GM21423 (cell line): Measurements from ENCODE around the gene GLRX3.
"Not testable (repeated sequence)": the region's sequence is repeated elsewhere in the genome, so short reads cannot be mapped to it uniquely, and the experiment has no call there.

Experiments used
- ATAC-seq: cut with Tn5 transposase; IDR thresholded peaks from one replicate; pipeline ENCODE4 v1.9.1; 2021; ENCODE audit warnings: mild to moderate bottlenecking, moderate library complexity; ENCODE audit not compliant: unreplicated experiment

GLRX3 gene

GRCh38 chr10:130188195-130189175 lies 52.3 kb downstream of the GLRX3 start:
- ATAC-seq, result no peak

- no peak for ATAC-seq
These were observed 53.4 kb downstream of the GLRX3 start for GRCh38 chr10:130189608-130190054.

- ATAC-seq, result peak; percentile 90
These were observed 54.0 kb downstream of the GLRX3 start for GRCh38 chr10:130190055-130190736.

GRCh38 chr10:130190737-130191115 lies 54.5 kb downstream of the GLRX3 start:
- no peak for ATAC-seq

- ATAC-seq, result no peak
These were observed 55.2 kb downstream of the GLRX3 start for GRCh38 chr10:130191380-130191779.

GRCh38 chr10:130192276-130192848 lies 56.2 kb downstream of the GLRX3 start:
- ATAC-seq, result no peak

GRCh38 chr10:130193033-130193432 lies 56.8 kb downstream of the GLRX3 start:
- no peak for ATAC-seq

- no peak for ATAC-seq
These were observed 57.5 kb downstream of the GLRX3 start for GRCh38 chr10:130193493-130194193.

GRCh38 chr10:130194194-130194990 lies 58.2 kb downstream of the GLRX3 start:
- ATAC-seq, result no peak

GRCh38 chr10:130194991-130195645 lies 58.9 kb downstream of the GLRX3 start:
- no peak for ATAC-seq

- no peak for ATAC-seq
These were observed 59.6 kb downstream of the GLRX3 start for GRCh38 chr10:130195746-130196294.

GRCh38 chr10:130196511-130197487 lies 60.6 kb downstream of the GLRX3 start:
- ATAC-seq, result no peak

GRCh38 chr10:130198651-130199050 lies 62.5 kb downstream of the GLRX3 start:
- ATAC-seq, result no peak

- no peak for ATAC-seq
These were observed 64.2 kb downstream of the GLRX3 start for GRCh38 chr10:130200179-130201042.

GRCh38 chr10:130201043-130201380 lies 64.8 kb downstream of the GLRX3 start:
- ATAC-seq, result no peak

GRCh38 chr10:130202150-130202549 lies 66.0 kb downstream of the GLRX3 start:
- not testable (repeated sequence) for ATAC-seq

GRCh38 chr10:130202984-130203621 lies 66.9 kb downstream of the GLRX3 start:
- peak; percentile 69 for ATAC-seq
